OCI-LY7 (cell line): ENCODE data around the gene IMMP2L. TPM values are rescaled to one million over a fixed set of nuclear protein-coding genes. Genes with fewer than 3 reads are reported as not detected.

ENCODE experiments used
- BruUV-seq: library from RNA; stranded (reverse); fragments of 400-500 nt; replicated peaks from 2 replicates; lab custom pipeline; 2021; lab: Mats Ljungman, UMichigan
- CTCF ChIA-PET: fragments of 300-600 bp; sonication (Branson Sonifier 250); formaldehyde crosslinking; loops from one replicate; lab custom pipeline; 2022; ENCODE audit warnings: antibody characterized with exemption; ENCODE audit not compliant: unreplicated experiment; lab: Charles Lee
- POLR2A ChIA-PET: fragments of 300-600 bp; sonication (Branson Sonifier 250); formaldehyde crosslinking; loops from one replicate; lab custom pipeline; 2022; ENCODE audit warnings: antibody characterized with exemption; lab: Charles Lee
- DNase-seq: peaks from one replicate; pipeline ENCODE4 v3.0.0-alpha.2; 2015; ENCODE audit warnings: low spot score
- H2AFZ ChIP-seq: fragments of 200-600 bp; sonication (generic), shearing (Covaris generic); 2 replicates; pipeline ENCODE4 v1.6.1; 2014; ENCODE audit warnings: mild to moderate bottlenecking, antibody characterized with exemption, low read length, moderate library complexity
- H3K27ac ChIP-seq: fragments of 200-600 bp; sonication (generic); 2 replicates; pipeline ENCODE4 v1.5.1; 2014; ENCODE audit warnings: mixed run types, low read depth, mild to moderate bottlenecking, moderate library complexity, low read length, inconsistent platforms; ENCODE audit not compliant: poor library complexity, severe bottlenecking
- H3K36me3 ChIP-seq: fragments of 200-600 bp; sonication (generic); 2 replicates; pipeline ENCODE4 v1.6.1; 2014; ENCODE audit warnings: mild to moderate bottlenecking, antibody characterized with exemption, low read length, moderate library complexity, mixed read lengths; ENCODE audit not compliant: insufficient read depth
- H3K4me1 ChIP-seq: fragments of 200-600 bp; sonication (generic); 2 replicates; pipeline ENCODE4 v1.5.1; 2014; ENCODE audit warnings: mild to moderate bottlenecking, low read length; ENCODE audit not compliant: insufficient read depth, poor library complexity, severe bottlenecking
- H3K4me2 ChIP-seq: fragments of 200-600 bp; sonication (generic); 2 replicates; pipeline ENCODE4 v1.6.1; 2014; ENCODE audit warnings: mild to moderate bottlenecking, low read length
- H3K4me3 ChIP-seq: fragments of 200-600 bp; sonication (generic); 2 replicates; pipeline ENCODE4 v1.5.1; 2014; ENCODE audit warnings: mild to moderate bottlenecking, low read depth, low read length; ENCODE audit not compliant: poor library complexity, severe bottlenecking
- H3K79me2 ChIP-seq: fragments of 200-600 bp; sonication (generic); 2 replicates; pipeline ENCODE4 v1.6.1; 2016; ENCODE audit warnings: low read depth, mild to moderate bottlenecking, low read length, moderate library complexity, mixed read lengths; ENCODE audit not compliant: insufficient read depth
- H3K9me2 ChIP-seq: fragments of 200-600 bp; sonication (generic); 2 replicates; pipeline ENCODE4 v1.6.1; 2016; ENCODE audit warnings: mild to moderate bottlenecking, low read length, mixed read lengths; ENCODE audit not compliant: insufficient read depth
- H3K9me3 ChIP-seq: fragments of 200-600 bp; sonication (generic); 2 replicates; pipeline ENCODE4 v1.6.1; 2014; ENCODE audit warnings: mild to moderate bottlenecking, mixed run types, low read length, mixed read lengths
- H4K20me1 ChIP-seq: fragments of 200-600 bp; sonication (generic); 2 replicates; pipeline ENCODE4 v1.6.1; 2014; ENCODE audit warnings: mild to moderate bottlenecking, antibody characterized with exemption, low read length, moderate library complexity, mixed read lengths; ENCODE audit not compliant: insufficient read depth
- EZH2phosphoT487 ChIP-seq: fragments of 200-600 bp; sonication (generic); IDR thresholded peaks from 2 replicates; pipeline ENCODE4 v1.6.1; 2018; ENCODE audit warnings: low read depth, borderline replicate concordance, mild to moderate bottlenecking, mixed run types, antibody characterized with exemption, low read length, moderate library complexity, mixed read lengths
- intact Hi-C: fragments of 100-400 bp; cut with micrococcal nuclease; formaldehyde crosslinking; loops from one replicate; pipeline ENCODE4 v1.10.0; 2022; ENCODE audit not compliant: unreplicated experiment
- total RNA-seq, 2 experiments: library from RNA; depleted of rRNA in 1 of 2; stranded (reverse); fragments of >200 nt in 1 of 2; shearing (Covaris generic) in 1 of 2; gene quantifications; 2 replicates each; pipeline ENCODE4 v1.2.3, GENCODE V29; 2014 to 2022
- TF ChIP-seq, protein P1 (sequence below): fragments of 200-600 bp; sonication (generic); conservative IDR thresholded peaks from 2 replicates; pipeline ENCODE4 v1.5.1; 2014; ENCODE audit warnings: mild to moderate bottlenecking, antibody characterized with exemption, low read length, moderate library complexity, mixed read lengths

Gene IMMP2L
- total RNA-seq, 2 experiments from 2014 or later: 8.0 to 25.4 TPM

DNA sequence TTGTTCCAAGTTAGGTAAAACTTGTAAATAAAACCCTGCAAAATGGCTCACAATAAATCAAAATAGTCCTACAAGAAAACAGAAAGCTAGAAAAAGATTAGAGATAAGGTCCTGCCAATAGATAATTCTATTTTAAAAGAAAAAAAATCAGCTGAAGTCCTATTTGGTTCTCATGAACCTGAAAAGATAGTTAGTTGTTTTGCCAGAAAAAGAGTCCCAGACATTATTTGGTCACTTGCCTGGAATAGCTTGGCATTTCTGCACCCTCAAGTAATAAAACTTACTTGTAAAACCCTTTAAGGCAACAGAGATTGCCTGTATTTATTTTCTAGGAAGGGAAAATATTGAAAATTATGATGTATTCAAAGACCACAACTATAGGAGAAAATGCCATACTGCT is 423.7 kb downstream of the IMMP2L start:
- no peak overlapping the region for H3K4me3 ChIP-seq
- no peak overlapping the region for H2AFZ ChIP-seq
- TF ChIP-seq, protein P1, sequence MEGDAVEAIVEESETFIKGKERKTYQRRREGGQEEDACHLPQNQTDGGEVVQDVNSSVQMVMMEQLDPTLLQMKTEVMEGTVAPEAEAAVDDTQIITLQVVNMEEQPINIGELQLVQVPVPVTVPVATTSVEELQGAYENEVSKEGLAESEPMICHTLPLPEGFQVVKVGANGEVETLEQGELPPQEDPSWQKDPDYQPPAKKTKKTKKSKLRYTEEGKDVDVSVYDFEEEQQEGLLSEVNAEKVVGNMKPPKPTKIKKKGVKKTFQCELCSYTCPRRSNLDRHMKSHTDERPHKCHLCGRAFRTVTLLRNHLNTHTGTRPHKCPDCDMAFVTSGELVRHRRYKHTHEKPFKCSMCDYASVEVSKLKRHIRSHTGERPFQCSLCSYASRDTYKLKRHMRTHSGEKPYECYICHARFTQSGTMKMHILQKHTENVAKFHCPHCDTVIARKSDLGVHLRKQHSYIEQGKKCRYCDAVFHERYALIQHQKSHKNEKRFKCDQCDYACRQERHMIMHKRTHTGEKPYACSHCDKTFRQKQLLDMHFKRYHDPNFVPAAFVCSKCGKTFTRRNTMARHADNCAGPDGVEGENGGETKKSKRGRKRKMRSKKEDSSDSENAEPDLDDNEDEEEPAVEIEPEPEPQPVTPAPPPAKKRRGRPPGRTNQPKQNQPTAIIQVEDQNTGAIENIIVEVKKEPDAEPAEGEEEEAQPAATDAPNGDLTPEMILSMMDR: no peak
- no peak for TF ChIP-seq EZH2phosphoT487
- H3K9me3 ChIP-seq: no peaks in the 10 kb centered on the region
- H4K20me1 ChIP-seq: no peaks in the 10 kb centered on the region
- ChIA-PET CTCF (no interaction called here), POLR2A (interaction anchor here (0.6 to 1.8 kb wide), 3 partner anchors 13 to 93 kb away, joined by 3 to 6 read pairs (median 4); no protein-coding TSS in a partner anchor)
- DNase-seq: no peak
- H3K4me2 ChIP-seq: 0 out of 2 replicates have a peak overlapping the region, but pooled peaks have one; percentile 5
- BruUV-seq: no TSS peak
- no peak overlapping the region for H3K27ac ChIP-seq
- no peaks in the 10 kb centered on the region for H3K36me3 ChIP-seq
- intact Hi-C loops: no loop called here
- H3K79me2 ChIP-seq: no peaks in the 10 kb centered on the region
- H3K4me1 ChIP-seq: no peaks in the 10 kb centered on the region
- no peaks in the 10 kb centered on the region for H3K9me2 ChIP-seq

DNA sequence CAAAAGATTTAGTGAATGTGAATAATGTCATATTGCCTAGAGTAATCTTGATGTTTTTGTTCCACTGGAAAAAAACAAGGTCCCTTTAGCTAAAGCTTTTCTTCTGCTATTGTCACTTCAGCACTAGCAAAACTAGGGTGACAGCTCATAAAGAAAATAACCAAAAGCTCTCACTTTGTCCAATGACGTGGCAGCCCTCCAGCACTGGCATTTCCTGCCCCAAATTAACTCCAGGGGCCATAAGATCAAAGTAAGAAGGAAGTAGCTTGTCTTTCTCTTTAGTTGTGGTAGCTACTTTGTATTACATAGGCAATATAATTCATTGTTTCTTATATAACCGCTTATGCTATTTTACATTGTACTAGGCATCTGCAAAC is 424.1 kb downstream of the IMMP2L start:
- Histone ChIP-seq H4K20me1 (no peaks in the 10 kb centered on the region), H2AFZ (no peak overlapping the region), H3K36me3 (no peaks in the 10 kb centered on the region), H3K4me3 (no peak overlapping the region), H3K27ac (no peak overlapping the region), H3K79me2 (no peaks in the 10 kb centered on the region), H3K4me1 (no peaks in the 10 kb centered on the region), H3K9me3 (no peaks in the 10 kb centered on the region), H3K4me2 (0 out of 2 replicates have a peak overlapping the region, but pooled peaks have one; percentile 5), H3K9me2 (no peaks in the 10 kb centered on the region)
- BruUV-seq: no TSS peak
- ChIA-PET POLR2A (interaction anchor here (0.6 to 1.8 kb wide), 4 partner anchors 12 to 94 kb away, joined by 3 to 6 read pairs (median 4); no protein-coding TSS in a partner anchor), CTCF (no interaction called here)
- no peak for DNase-seq
- intact Hi-C loops: no loop called here
- TF ChIP-seq, protein P1: no peak
- TF ChIP-seq EZH2phosphoT487: no peak
